Osteocyte (in vitro differentiated cells): ENCODE measurements around the gene DACT1. TPM values are rescaled to one million over a fixed set of nuclear protein-coding genes. Genes with fewer than 3 reads are reported as not detected.

Source experiments
- DNase-seq: peaks from one replicate; pipeline ENCODE4 v3.0.0; 2021; ENCODE audit warnings: mixed read lengths; ENCODE audit not compliant: unreplicated experiment; ENCODE audit errors: extremely low spot score
- H3K27ac Mint-ChIP-seq: one replicate; pipeline ENCODE4 v1.8.0; 2021; ENCODE audit warnings: mild to moderate bottlenecking, mixed read lengths; ENCODE audit not compliant: unreplicated experiment
- H3K27me3 Mint-ChIP-seq: one replicate; pipeline ENCODE4 v1.8.0; 2021; ENCODE audit warnings: mixed read lengths; ENCODE audit not compliant: unreplicated experiment
- H3K36me3 Mint-ChIP-seq: one replicate; pipeline ENCODE4 v1.8.0; 2021; ENCODE audit warnings: mixed read lengths; ENCODE audit not compliant: unreplicated experiment
- H3K4me1 Mint-ChIP-seq: one replicate; pipeline ENCODE4 v1.8.0; 2021; ENCODE audit warnings: mixed read lengths; ENCODE audit not compliant: unreplicated experiment
- H3K4me3 Mint-ChIP-seq: one replicate; pipeline ENCODE4 v1.8.0; 2021; ENCODE audit warnings: mild to moderate bottlenecking, moderate library complexity, mixed read lengths; ENCODE audit not compliant: unreplicated experiment
- H3K9me3 Mint-ChIP-seq: one replicate; pipeline ENCODE4 v1.8.0; 2021; ENCODE audit warnings: mixed read lengths; ENCODE audit not compliant: unreplicated experiment
- total RNA-seq: library from RNA; stranded (reverse); gene quantifications from 2 replicates; pipeline ENCODE4 v1.2.1, GENCODE V29; 2021
- TF ChIP-seq, protein P1 (sequence below): fragments of 200-600 bp; sonication (generic); IDR thresholded peaks from 2 replicates; pipeline ENCODE4 v1.5.0; 2021; ENCODE audit warnings: antibody characterized with exemption, mild to moderate bottlenecking, moderate library complexity

DACT1 gene
- total RNA-seq, 1 donor from 2014 or later: 29.2 TPM

DNA sequence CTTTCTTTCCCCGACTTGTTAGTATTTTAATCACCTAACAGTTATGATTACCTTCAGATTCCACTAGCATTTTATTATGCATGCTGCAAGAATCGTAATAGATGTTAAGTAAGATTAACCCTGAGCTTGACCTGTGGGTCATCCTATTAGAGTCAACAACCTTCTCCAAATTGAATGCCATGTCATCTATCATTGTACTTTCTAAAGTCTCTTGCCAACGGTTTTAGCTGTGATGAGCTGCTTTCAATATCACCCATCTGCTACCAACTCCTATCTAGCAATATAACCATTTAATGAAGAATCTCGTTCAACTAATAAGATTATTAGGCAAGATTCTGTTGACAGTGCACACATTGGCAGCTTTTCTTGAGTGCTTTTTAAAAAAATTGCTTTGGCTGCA lies 33.7 kb downstream of the DACT1 start:
- TF ChIP-seq, protein P1, sequence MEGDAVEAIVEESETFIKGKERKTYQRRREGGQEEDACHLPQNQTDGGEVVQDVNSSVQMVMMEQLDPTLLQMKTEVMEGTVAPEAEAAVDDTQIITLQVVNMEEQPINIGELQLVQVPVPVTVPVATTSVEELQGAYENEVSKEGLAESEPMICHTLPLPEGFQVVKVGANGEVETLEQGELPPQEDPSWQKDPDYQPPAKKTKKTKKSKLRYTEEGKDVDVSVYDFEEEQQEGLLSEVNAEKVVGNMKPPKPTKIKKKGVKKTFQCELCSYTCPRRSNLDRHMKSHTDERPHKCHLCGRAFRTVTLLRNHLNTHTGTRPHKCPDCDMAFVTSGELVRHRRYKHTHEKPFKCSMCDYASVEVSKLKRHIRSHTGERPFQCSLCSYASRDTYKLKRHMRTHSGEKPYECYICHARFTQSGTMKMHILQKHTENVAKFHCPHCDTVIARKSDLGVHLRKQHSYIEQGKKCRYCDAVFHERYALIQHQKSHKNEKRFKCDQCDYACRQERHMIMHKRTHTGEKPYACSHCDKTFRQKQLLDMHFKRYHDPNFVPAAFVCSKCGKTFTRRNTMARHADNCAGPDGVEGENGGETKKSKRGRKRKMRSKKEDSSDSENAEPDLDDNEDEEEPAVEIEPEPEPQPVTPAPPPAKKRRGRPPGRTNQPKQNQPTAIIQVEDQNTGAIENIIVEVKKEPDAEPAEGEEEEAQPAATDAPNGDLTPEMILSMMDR: no peak
- Mint-ChIP-seq H3K9me3 (no peaks in the 10 kb centered on the region), H3K4me3 (no peak overlapping the region), H3K27ac (no peak overlapping the region), H3K27me3 (peaks cover 12% of the 10 kb centered on the region), H3K36me3 (no peaks in the 10 kb centered on the region), H3K4me1 (peaks cover 19% of the 10 kb centered on the region)
- no peak for DNase-seq

DNA sequence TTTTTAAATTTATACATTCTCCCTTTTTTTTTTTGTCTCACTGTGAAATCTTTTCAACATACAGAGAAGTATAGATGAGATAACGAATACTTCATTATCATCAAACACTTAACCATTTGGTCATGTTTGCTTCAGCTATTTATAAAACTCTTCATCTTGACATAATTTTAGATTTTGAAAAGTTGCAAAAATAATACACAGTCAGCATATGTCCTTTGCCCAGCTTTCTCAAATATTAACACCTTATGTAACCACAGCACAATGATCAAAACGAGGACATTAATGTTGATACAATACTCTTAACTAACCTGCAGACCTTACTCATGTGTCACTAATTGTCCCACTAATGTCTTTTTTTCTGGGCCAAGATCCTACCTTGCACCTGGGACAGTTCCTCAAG lies 36.0 kb downstream of the DACT1 start:
- Mint-ChIP-seq H3K4me3 (no peak overlapping the region), H3K36me3 (no peaks in the 10 kb centered on the region), H3K27me3 (peaks cover 12% of the 10 kb centered on the region), H3K27ac (no peak overlapping the region), H3K9me3 (no peaks in the 10 kb centered on the region), H3K4me1 (peaks cover 9% of the 10 kb centered on the region)
- TF ChIP-seq, protein P1: no peak
- DNase-seq: no peak

DNA sequence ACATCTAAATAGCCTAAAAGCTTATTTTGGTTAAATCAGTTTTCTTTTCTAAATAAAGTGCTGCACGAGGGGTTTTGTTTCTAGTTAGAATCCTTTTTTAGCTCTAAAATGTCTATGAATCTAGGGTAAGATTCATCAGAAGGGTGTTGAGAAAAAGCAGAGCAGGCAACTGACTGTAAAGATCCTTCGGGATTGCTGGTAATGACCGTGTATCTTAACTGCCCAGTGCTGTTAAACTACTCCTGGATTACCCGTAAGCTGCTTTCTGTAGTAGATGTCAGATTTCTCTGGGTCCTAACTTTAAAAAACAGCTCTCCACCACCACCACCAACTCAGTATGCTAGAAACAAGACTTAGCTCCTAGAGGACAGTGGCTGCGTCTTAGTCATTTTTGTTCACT lies 39.2 kb downstream of the DACT1 start:
- TF ChIP-seq, protein P1: no peak
- H3K9me3 Mint-ChIP-seq: no peaks in the 10 kb centered on the region
- H3K27me3 Mint-ChIP-seq: peaks cover 14% of the 10 kb centered on the region
- peaks cover 7% of the 10 kb centered on the region for H3K4me1 Mint-ChIP-seq
- DNase-seq: no peak
- H3K4me3 Mint-ChIP-seq: no peak overlapping the region
- no peak overlapping the region for H3K27ac Mint-ChIP-seq
- H3K36me3 Mint-ChIP-seq: no peaks in the 10 kb centered on the region

DNA sequence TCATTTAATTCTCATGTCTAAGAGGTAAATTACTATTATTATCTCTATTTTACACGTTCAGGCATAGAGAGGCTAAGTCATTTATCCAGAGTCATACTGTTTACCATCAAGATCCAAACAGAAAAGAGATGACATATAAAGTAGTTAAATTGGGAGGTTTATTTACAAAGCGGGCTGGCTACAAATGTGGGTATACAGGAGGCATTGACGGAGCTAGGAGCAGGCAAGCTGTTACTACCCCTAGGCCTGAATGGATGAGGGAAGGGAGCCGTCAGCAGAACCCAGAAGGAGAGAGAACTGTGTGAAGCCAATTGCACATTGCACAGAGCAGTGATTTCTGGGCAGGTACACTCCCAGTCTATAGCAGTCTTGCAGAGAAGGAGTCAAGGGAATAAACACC lies 39.8 kb downstream of the DACT1 start:
- no peak overlapping the region for H3K4me3 Mint-ChIP-seq
- no peak overlapping the region for H3K27ac Mint-ChIP-seq
- peaks cover 7% of the 10 kb centered on the region for H3K4me1 Mint-ChIP-seq
- DNase-seq: no peak
- TF ChIP-seq, protein P1: no peak
- H3K9me3 Mint-ChIP-seq: no peaks in the 10 kb centered on the region
- peaks cover 18% of the 10 kb centered on the region for H3K27me3 Mint-ChIP-seq
- H3K36me3 Mint-ChIP-seq: no peaks in the 10 kb centered on the region

DNA sequence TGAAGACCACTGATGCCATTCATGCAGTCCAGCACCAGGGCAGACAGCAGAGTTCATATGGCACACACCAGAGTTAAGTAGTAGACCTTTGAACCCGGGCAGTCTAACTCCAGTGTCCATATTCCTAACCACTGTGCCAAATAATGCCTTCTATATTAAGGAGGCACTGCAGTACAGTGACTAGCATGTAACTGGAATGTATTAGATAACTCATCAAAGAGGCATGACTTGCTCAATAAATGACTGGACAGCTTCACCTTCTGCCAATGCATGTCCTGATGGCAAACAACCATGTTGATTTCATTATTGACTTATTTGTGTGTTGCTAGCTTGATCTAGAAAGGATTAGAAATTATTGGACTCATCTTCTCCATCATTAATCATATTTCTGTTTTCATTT lies 40.2 kb downstream of the DACT1 start:
- H3K9me3 Mint-ChIP-seq: no peaks in the 10 kb centered on the region
- DNase-seq: no peak
- H3K36me3 Mint-ChIP-seq: no peaks in the 10 kb centered on the region
- peaks cover 13% of the 10 kb centered on the region for H3K27me3 Mint-ChIP-seq
- H3K4me3 Mint-ChIP-seq: no peak overlapping the region
- no peak overlapping the region for H3K27ac Mint-ChIP-seq
- TF ChIP-seq, protein P1: no peak
- H3K4me1 Mint-ChIP-seq: peaks cover 7% of the 10 kb centered on the region
